GM19035 (cell line): Measurements from ENCODE around the gene GH1.
"Not testable (repeated sequence)": the region's sequence is repeated elsewhere in the genome, so short reads cannot be mapped to it uniquely, and the experiment has no call there.

Source experiments
- ATAC-seq: cut with Tn5 transposase; IDR thresholded peaks from one replicate; pipeline ENCODE4 v1.9.1; 2021; ENCODE audit not compliant: unreplicated experiment

GH1 gene

GRCh38 chr17:63918789-63919305, at the start of gene GH1:
Gene GH1, minus strand, starts transcription at chr17:63918839. Its CDS starts 63 bp downstream, at chr17:63918776.
- ATAC-seq, result not testable (repeated sequence)

GRCh38 chr17:63967953-63968352, 49.3 kb upstream of the GH1 start:
- ATAC-seq, result no peak

- no peak for ATAC-seq
These were observed 48.1 kb upstream of the GH1 start for GRCh38 chr17:63966646-63967264.

- ATAC-seq, result no peak
These were observed 44.5 kb upstream of the GH1 start for GRCh38 chr17:63963123-63963522.

- ATAC-seq, result no peak
These were observed 43.7 kb upstream of the GH1 start for GRCh38 chr17:63962298-63962744.

- no peak for ATAC-seq
These were observed 42.9 kb upstream of the GH1 start for GRCh38 chr17:63961355-63962212.

GRCh38 chr17:63960430-63960829, 41.8 kb upstream of the GH1 start:
- ATAC-seq, result no peak

- ATAC-seq, result no peak
These were observed 41.4 kb upstream of the GH1 start for GRCh38 chr17:63960006-63960405.

- ATAC-seq, result no peak
These were observed 37.8 kb upstream of the GH1 start for GRCh38 chr17:63956296-63956920.

- no peak for ATAC-seq
These were observed 37.2 kb upstream of the GH1 start for GRCh38 chr17:63955791-63956190.

GRCh38 chr17:63955232-63955631, 36.6 kb upstream of the GH1 start:
- ATAC-seq, result no peak

- no peak for ATAC-seq
These were observed 35.9 kb upstream of the GH1 start for GRCh38 chr17:63954402-63955063.

GRCh38 chr17:63950940-63951907, 32.6 kb upstream of the GH1 start:
- no peak for ATAC-seq

- no peak for ATAC-seq
These were observed 31.1 kb upstream of the GH1 start for GRCh38 chr17:63949576-63950250.

- no peak for ATAC-seq
These were observed 29.9 kb upstream of the GH1 start for GRCh38 chr17:63948521-63948920.

- ATAC-seq, result no peak
These were observed 29.2 kb upstream of the GH1 start for GRCh38 chr17:63947711-63948330.

- ATAC-seq, result peak; percentile 62
These were observed 28.1 kb upstream of the GH1 start for GRCh38 chr17:63946440-63947363.
